Activated T-cell treated with anti-CD3 and anti-CD28 coated beads for 24 hours (primary cell): ENCODE measurements around the gene ABCD3.

Experiments
- DNase-seq: peaks from one replicate; pipeline ENCODE4 v3.0.0-alpha.2; 2020; ENCODE audit warnings: low read depth

ABCD3 gene

DNA sequence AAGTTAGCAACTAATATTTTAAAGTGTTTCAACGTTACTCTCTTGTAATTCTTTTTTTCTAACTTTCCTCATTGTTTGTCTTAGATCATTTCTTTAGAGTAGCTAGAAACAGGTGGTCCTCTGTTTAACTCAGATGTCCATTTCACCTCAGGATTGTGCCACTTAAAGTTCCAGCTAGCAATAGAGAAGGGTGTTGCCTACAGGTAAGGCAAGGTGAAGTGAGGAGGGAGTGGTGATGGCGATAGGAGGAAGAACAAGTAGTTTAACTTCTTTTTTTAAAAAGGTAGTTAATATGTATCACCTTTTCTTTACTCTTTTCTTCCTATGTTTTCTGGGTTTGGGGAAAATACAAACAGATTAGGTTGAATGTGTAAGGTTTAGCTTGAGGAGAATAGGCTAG is 44.4 kb downstream of the ABCD3 start:
- DNase-seq, result no peak

- DNase-seq, result no peak
These were observed 45.0 kb downstream of the ABCD3 start for GRCh38 chr1:94463056-94463764.

DNA sequence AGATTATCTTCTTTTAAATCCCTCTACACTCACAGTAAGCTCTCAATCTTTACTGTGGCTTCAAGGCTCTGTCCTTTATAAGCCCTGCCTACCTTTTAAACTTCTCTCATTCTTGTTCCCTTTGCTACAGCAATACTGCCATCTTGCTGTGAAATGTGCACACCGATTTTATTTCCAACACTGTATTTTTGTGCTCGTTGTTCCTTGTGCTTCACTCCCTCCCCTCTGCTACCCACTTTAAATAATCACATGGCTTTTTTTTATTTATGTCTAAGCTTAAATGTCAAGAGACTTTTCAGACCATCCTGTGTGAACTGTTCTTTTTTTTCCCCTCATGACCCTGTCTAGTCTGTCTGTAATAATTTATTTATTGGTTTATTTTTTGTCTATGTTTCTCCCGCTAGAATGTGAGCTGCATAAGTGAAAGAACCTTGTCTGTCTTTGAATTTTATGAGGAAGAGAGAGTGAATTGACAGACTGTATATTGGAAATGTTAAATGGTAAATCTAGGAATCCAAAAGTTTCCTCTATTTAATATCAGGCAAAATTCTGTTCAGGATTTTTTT is 45.7 kb downstream of the ABCD3 start:
- DNase-seq, result no peak

DNA sequence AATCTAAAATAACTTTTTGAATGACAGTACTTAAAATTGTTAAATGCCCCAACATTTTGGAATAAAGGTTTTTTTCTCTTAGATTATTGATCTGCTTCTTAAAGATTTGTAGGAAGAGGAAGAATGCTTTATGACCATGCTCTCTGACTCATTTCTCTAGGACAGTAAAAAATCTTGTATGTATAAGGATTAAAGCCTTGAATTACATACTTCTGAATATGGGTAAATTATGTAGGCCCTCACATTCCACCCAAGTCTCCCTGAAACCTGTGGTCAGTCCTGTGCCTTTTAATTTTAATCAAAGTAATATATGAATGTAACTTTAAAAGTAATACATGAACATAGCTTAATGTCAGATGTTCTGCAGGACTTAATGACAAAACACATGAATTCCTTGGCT is 50.5 kb downstream of the ABCD3 start:
- no peak for DNase-seq

DNA sequence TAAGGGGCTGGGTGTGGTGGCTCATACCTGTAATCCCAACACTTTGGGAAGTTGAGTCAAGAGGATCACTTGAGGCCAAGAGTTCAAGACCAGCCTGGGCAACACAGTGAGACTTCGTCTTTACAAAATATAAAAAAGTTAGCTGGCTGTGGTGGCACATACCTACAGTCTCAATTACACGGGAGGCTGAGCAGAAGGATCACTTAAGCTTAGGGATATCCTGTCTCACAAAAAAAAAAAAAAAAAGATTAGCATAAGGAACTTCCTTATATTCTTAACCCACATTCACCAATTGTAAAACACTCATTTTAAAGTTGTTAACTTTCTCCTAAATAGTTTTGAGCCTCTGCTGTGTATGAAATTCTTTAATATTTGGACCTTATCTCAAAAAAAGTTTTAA is 53.1 kb downstream of the ABCD3 start:
- DNase-seq, result no peak

DNA sequence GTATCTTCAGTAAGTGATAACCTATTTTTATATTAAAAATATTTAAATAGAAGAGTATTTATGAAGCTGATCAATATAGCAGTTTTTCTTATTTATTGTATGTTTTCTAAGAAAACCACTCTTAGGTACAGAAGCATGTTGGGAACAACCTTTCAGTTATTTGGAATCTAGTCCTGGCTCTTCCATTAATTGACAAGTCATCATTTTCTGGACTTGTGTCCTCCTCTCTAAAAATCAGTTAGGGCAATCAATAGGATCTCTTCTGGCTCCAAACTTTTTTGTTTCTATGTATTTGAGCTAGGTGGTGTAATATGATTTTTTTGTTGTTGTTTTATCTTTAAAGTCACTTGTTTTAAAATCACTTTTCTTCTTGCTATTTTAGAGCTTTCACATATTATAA is 57.0 kb downstream of the ABCD3 start:
- DNase-seq, result no peak

GRCh38 chr1:94479682-94480081 is 61.5 kb downstream of the ABCD3 start:
- DNase-seq, result no peak

DNA sequence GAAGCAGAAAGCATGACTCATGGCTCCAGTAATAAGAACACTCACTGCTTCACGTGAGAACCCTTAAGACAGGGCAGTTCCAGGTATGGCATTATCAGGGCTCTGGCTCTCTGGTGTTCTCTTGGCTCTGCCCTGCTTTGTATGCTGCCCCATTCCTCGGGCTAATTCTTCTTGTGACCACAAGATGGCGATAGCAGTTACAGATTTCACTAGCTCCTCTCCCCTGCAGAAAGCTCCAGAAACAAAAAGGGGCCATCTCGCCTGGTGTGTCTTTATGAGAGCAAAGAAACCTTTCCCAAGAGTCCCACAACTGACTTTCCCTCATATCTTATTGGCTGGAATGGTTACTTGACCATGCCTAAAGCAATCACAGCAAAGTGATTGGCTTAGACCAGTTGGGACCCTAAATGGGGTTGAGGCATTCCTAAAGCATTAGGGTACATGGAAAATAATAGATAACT is 63.3 kb downstream of the ABCD3 start:
- DNase-seq, result peak; percentile 18

DNA sequence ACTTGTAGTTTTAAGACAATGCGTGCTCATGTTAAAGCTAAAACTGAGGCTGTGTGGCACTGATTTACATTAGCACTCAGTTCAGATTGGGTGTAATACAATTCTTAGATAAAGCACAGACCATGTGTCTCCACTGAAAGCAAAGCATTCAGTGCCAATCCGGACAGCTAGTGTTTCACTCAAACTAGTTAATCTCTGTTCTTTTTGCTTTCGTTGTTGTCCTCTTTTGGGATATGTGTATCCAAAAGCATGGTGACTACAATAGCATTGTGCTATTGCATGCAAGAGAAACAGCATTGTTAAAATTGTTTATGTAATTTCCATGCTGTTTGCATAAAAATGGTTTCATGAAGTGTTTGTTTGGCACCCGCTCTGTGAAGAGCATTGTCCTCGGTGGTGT is 68.8 kb downstream of the ABCD3 start:
- DNase-seq, result no peak

DNA sequence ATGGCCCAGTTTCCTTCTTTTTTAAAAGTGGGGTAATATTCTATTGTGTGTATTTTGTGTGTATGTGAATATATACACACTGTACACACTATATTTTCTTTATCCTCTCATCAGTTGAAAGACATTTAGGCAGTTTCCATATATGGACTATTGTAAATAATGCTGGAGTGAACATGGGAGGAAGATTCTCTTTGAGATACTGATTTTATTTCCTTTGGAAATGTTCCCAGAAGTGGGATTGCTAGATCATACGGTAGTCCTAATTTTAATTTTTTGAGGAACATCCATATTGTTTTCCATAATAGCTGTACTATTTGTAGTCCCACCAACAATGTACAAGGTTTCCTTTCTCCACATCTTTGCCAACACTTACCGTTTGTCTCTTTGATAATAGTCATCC is 72.4 kb downstream of the ABCD3 start:
- no peak for DNase-seq

DNA sequence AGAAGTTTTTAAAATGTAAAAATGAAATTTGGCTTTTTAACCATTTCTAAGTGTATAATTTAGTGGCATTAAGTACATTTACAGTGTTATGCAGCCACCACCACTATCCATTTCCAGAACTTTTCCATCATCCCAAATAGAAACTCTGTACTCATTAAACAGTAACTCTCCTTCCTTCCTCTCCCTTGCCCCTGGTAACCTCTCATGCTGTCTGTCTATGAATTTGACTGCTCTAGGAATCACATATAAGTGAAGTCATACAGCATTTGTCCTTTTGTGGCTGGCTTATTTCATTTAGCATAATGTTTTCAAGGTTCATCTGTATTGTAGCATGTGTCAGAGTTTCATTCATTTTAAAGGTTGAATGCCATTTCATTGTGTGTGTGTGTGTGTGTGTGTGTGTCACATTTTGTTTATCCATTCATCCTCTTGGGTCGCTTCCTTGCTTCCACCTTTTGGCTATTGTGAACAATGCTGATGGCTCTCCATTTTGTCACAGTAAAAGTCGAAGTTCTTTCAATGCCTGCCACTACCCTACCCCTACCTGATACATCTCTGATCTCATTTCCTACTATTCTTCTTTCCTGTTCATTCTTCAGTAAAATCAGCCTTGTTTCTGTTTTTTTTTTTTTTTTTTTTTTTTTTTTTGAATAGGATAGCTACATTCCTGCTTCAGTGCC is 78.0 kb downstream of the ABCD3 start:
- no peak for DNase-seq

- DNase-seq, result no peak
These were observed 83.2 kb downstream of the ABCD3 start for GRCh38 chr1:94501426-94501825.

DNA sequence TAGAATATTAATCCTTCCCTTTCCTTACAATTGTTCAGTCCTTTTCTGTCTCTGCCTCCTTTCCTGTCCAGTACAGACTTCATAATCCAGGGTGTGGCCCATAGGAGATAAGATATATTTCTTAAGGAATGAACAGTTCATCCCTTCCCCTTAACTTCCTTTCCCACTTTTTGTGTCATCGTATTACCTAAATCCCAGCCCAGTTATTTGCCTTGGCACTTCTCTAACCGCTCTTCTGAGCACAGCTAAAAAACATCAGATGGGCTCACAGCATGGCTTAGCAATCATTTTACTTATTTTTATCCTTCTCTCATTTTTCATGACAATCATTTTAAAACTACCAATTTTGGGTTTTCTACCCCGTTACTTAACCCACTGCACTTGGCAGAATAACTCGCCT is 83.7 kb downstream of the ABCD3 start:
- no peak for DNase-seq

DNA sequence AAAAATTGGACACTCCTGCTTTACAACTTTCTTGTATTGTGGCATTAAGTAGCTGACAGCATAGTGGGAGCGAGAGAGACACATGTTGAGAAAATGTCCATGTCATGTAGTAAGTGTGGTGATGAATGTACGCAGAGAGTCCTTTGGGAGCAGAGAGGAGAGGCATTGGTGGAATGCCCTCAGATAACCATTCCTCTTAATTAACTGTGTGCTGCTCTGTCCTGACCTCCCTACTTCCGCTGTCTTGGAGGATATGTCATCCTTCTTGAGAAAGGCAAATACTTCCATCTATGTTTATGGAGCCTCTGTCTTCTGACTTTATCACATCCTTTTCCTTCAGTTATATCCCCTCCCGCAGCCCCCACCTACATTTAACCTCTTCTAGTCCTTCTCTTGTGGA is 85.0 kb downstream of the ABCD3 start:
- no peak for DNase-seq

- DNase-seq, result no peak
These were observed 86.4 kb downstream of the ABCD3 start for GRCh38 chr1:94504601-94505000.

GRCh38 chr1:94512816-94513215 is 94.6 kb downstream of the ABCD3 start:
- DNase-seq, result no peak

GRCh38 chr1:94514095-94514727 is 96.0 kb downstream of the ABCD3 start:
- no peak for DNase-seq

DNA sequence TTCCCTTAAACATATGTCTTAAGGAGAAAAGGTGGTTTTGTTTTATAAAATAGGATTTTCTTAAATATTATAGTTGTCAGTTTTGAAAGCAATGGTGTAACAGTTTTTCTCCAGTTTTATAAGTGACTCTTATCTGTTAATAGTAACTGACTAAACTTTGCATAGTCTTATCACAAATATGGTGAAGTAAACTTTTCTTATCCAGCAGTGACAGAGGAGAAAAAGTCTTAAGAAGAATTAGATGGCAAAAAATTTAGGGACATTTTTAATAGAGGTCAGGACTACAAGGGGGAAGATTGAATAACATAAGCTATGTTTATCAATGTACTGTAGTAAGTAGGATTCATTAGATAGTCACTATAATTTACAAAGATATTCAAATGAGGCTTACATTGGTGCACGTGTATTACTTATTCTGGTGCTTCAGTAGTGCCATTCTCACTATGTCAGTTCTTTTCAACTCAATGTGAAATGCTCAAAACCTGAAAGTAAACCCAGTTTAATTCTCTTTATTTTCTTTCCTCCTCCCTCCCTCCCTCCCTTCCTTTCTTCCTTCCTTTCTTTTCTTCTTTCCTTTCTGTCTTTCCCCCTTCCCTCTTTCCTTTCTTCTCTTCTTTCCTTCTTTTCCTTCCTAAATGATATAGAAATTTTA is 97.2 kb downstream of the ABCD3 start:
- DNase-seq, result no peak

DNA sequence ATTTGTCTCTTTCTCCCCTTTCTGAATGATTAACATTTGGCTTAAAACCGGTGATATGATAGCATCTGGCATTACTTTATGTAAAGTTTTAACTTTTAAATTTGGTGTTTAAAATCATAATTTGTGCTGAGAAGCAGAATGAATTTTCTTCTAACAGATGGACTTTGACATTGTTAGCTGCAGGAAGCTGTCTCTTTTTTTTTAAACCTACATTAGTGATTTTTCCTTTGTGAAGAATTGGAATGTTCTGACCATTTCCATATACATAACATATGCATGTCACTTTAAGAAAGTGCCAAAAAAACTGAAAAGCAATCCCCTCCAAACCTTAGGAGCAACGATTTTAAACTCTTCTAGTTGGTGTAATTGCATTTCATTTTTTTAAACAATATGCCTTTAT is 101.2 kb downstream of the ABCD3 start:
- no peak for DNase-seq

DNA sequence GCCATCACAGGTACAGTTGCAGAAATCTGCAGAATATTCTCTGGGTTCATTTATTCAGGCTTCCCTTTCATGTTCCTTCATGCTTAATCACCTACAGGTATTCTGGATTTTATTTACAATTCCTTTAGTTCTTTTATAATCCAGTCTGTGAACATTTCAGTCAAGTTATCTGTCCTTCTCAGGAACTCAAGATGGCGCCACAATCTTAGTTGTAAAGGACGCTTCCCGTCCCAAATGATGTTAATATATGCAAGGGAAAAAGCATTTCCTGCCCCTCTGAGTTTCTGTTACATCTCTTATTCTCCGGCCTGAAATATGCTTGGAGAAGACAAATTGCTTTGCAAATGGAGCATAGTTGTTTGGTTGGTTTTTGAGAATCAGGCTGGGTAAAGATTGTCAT is 104.1 kb downstream of the ABCD3 start:
- no peak for DNase-seq

DNA sequence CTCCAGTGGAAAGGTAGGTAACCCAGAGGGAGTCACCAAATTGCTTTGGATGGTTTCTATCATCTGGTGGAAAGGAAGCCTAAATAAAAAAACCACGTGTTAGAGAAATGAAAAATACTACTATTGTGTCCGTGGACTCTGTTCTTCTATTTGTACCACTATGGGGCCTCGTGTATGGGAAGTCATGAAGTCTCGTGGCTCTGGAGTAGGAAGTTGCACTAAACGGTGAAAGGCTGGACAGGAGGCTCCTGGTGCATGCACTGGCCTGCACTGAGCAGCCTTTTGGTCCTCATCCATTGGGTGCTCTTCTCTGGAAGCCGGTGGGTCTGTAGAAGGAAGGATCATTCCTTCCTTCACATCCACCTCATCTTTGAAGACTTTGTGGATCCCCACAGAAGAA is 106.3 kb downstream of the ABCD3 start:
- no peak for DNase-seq

DNA sequence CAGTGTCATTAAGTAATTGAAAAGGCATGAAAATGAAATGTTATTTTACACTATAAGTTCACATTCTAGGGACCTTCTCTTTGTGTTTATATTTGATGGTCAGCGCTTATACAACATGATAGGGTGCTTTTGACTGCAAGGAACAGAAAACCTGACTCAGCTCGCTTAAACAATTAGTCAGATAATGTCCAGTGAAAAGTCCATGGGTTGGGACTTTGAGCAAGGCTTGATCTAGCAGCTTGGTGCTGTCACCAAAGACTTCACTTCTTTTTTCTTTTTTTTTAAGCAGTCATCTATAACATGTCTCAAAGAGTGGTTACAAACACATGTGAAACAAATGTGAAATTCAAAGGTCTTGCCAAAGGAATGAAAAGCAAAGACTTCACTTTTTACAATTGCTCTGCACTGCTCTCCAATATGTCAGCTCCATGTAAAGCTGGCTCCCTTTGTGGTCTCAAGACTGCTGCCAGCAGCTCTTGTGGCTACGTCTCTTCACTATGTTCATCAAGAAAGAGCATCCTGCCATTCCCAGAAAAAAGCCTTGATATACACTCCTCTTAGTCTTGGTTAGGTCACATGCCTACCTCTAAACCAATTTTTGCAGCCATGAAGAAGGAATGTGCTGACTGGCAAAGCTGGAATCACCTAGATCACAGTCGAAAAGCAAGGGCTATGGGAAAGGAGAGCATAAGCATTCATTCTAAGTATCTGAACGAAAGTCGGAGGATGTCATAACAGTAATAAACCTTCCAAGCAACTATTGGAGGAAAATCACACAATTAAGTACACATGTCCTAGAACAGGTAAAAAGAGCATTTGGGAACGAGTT is 108.2 kb downstream of the ABCD3 start:
- no peak for DNase-seq
